HFFc6 (cell line): ENCODE measurements around the gene C10orf71. TPM values are rescaled to one million over a fixed set of nuclear protein-coding genes. Genes with fewer than 3 reads are reported as not detected.

Source experiments
- DNase-seq: peaks from one replicate; pipeline ENCODE4 v3.0.0-alpha.2; 2018
- H3K27ac Mint-ChIP-seq: 2 replicates; pipeline ENCODE4 v1.8.0; 2020; ENCODE audit warnings: mild to moderate bottlenecking, mixed read lengths
- H3K27me3 Mint-ChIP-seq: 2 replicates; pipeline ENCODE4 v1.8.0; 2021; ENCODE audit warnings: mild to moderate bottlenecking, moderate library complexity, mixed read lengths; ENCODE audit not compliant: insufficient read depth
- H3K36me3 Mint-ChIP-seq: 2 replicates; pipeline ENCODE4 v1.8.0; 2021; ENCODE audit warnings: low read depth, mixed read lengths
- H3K4me1 Mint-ChIP-seq: 2 replicates; pipeline ENCODE4 v1.8.0; 2020; ENCODE audit warnings: low read depth, mixed read lengths
- H3K4me3 Mint-ChIP-seq: 2 replicates; pipeline ENCODE4 v1.8.0; 2020; ENCODE audit warnings: mild to moderate bottlenecking, moderate library complexity, mixed read lengths
- H3K9me3 Mint-ChIP-seq: 2 replicates; pipeline ENCODE4 v1.8.0; 2020; ENCODE audit warnings: mild to moderate bottlenecking, mixed read lengths
- CTCF ChIP-seq: fragments of 200-600 bp; sonication (generic); IDR thresholded peaks from 2 replicates; pipeline ENCODE4 v1.5.0; 2021; ENCODE audit warnings: antibody characterized with exemption, mild to moderate bottlenecking
- total RNA-seq, 6 experiments: library from RNA; stranded (reverse); fragmentation: NEBNext Ultra II Directional; extraction: Animal tissue kit (Norgen Biotek cat#: 25700); gene quantifications; 2 replicates in 1 of 6; 3 replicates in 5 of 6; pipeline ENCODE4 v1.2.3, GENCODE V29; 2021

Gene C10orf71
- total RNA-seq, 6 experiments from 2014 or later: not detected

- DNase-seq: no peak
- H3K27ac Mint-ChIP-seq: no peak overlapping the region
- H3K36me3 Mint-ChIP-seq: no peaks in the 10 kb centered on the region
- H3K4me1 Mint-ChIP-seq: no peaks in the 10 kb centered on the region
- no peak overlapping the region for H3K4me3 Mint-ChIP-seq
- TF ChIP-seq CTCF: no peak
- H3K9me3 Mint-ChIP-seq: no peaks in the 10 kb centered on the region
- H3K27me3 Mint-ChIP-seq: peaks cover 27% of the 10 kb centered on the region
Measured at GRCh38 chr10:49313501-49314070, 14.6 kb downstream of the C10orf71 start.

- Mint-ChIP-seq H3K36me3 (no peaks in the 10 kb centered on the region), H3K9me3 (no peaks in the 10 kb centered on the region), H3K4me3 (no peak overlapping the region), H3K27ac (no peak overlapping the region), H3K27me3 (peaks cover 26% of the 10 kb centered on the region), H3K4me1 (no peaks in the 10 kb centered on the region)
- no peak for DNase-seq
- no peak for TF ChIP-seq CTCF
Measured at GRCh38 chr10:49314806-49315205, 15.8 kb downstream of the C10orf71 start.

- peaks cover 29% of the 10 kb centered on the region for H3K27me3 Mint-ChIP-seq
- no peaks in the 10 kb centered on the region for H3K9me3 Mint-ChIP-seq
- H3K4me3 Mint-ChIP-seq: no peak overlapping the region
- no peak for TF ChIP-seq CTCF
- H3K4me1 Mint-ChIP-seq: no peaks in the 10 kb centered on the region
- DNase-seq: no peak
- no peak overlapping the region for H3K27ac Mint-ChIP-seq
- no peaks in the 10 kb centered on the region for H3K36me3 Mint-ChIP-seq
Measured at GRCh38 chr10:49318028-49318427, 19.1 kb downstream of the C10orf71 start.

- Mint-ChIP-seq H3K4me3 (no peak overlapping the region), H3K4me1 (no peaks in the 10 kb centered on the region)
- no peak for DNase-seq
Measured at GRCh38 chr10:49318755-49319154, 19.8 kb downstream of the C10orf71 start.

GRCh38 chr10:49319206-49319605 lies 20.2 kb downstream of the C10orf71 start:
- DNase-seq: no peak
- no peaks in the 10 kb centered on the region for H3K9me3 Mint-ChIP-seq
- H3K27ac Mint-ChIP-seq: no peak overlapping the region
- no peak for TF ChIP-seq CTCF
- H3K27me3 Mint-ChIP-seq: peaks cover 34% of the 10 kb centered on the region
- H3K4me1 Mint-ChIP-seq: no peaks in the 10 kb centered on the region
- H3K4me3 Mint-ChIP-seq: no peak overlapping the region
- H3K36me3 Mint-ChIP-seq: no peaks in the 10 kb centered on the region

More at GRCh38 chr10:49318755-49319154, 19.8 kb downstream of the C10orf71 start:
- H3K9me3 Mint-ChIP-seq: no peaks in the 10 kb centered on the region
- H3K36me3 Mint-ChIP-seq: no peaks in the 10 kb centered on the region
- no peak overlapping the region for H3K27ac Mint-ChIP-seq
- TF ChIP-seq CTCF: no peak
- H3K27me3 Mint-ChIP-seq: peaks cover 31% of the 10 kb centered on the region

GRCh38 chr10:49320191-49320590 lies 21.2 kb downstream of the C10orf71 start:
- no peak for TF ChIP-seq CTCF
- H3K27me3 Mint-ChIP-seq: peaks cover 39% of the 10 kb centered on the region

More at GRCh38 chr10:49320191-49320590, 21.2 kb downstream of the C10orf71 start:
- Mint-ChIP-seq H3K4me3 (no peak overlapping the region), H3K27ac (no peak overlapping the region), H3K9me3 (no peaks in the 10 kb centered on the region), H3K36me3 (no peaks in the 10 kb centered on the region), H3K4me1 (no peaks in the 10 kb centered on the region)
- no peak for DNase-seq
